Left cardiac atrium (tissue), 4 donors: ENCODE measurements around the gene VWA8. TPM values are rescaled to one million over a fixed set of nuclear protein-coding genes. Genes with fewer than 3 reads are reported as not detected.
A peak's percentile ranks its signal among the peaks of the same experiment; 100 is the strongest.
"Not testable (repeated sequence)": the region's sequence is repeated elsewhere in the genome, so short reads cannot be mapped to it uniquely, and the experiment has no call there.

Experiments
- ATAC-seq, 2 donors: fragments of 200-7000 bp; cut with Tn5 transposase; one replicate each; pipeline ENCODE4 v1.9.1; 2020; ENCODE audit warnings: mild to moderate bottlenecking in 2 of 2, moderate library complexity in 2 of 2
- DNase-seq: peaks from one replicate; pipeline ENCODE4 v3.0.0-alpha.2; 2020
- intact Hi-C, 2 donors: fragments of 100-400 bp; cut with DNase I; formaldehyde crosslinking; loops; one replicate each; pipeline versions ENCODE4 v1.14.1 to v1.15.1; 2022 to 2023
- total RNA-seq, 2 donors: library from RNA; stranded (reverse); fragmentation: NEBNext Ultra II Directional; extraction: Animal tissue kit (Norgen Biotek cat#: 25700); gene quantifications; one replicate each; pipeline ENCODE4 v1.2.1, GENCODE V29; 2021
- donor health status: DM: no; HTN: yes; CAD: no.
- donor health status: DM: no; HTN: yes; CAD: no; lungs with severe emphysema.
- donor health status: DM: yes; HTN: yes; CAD: no.
- donor health status: Dilated cardiomyopathy.

VWA8 gene
- total RNA-seq, 2 donors from 2014 or later: 28.2 to 29.9 TPM

DNA sequence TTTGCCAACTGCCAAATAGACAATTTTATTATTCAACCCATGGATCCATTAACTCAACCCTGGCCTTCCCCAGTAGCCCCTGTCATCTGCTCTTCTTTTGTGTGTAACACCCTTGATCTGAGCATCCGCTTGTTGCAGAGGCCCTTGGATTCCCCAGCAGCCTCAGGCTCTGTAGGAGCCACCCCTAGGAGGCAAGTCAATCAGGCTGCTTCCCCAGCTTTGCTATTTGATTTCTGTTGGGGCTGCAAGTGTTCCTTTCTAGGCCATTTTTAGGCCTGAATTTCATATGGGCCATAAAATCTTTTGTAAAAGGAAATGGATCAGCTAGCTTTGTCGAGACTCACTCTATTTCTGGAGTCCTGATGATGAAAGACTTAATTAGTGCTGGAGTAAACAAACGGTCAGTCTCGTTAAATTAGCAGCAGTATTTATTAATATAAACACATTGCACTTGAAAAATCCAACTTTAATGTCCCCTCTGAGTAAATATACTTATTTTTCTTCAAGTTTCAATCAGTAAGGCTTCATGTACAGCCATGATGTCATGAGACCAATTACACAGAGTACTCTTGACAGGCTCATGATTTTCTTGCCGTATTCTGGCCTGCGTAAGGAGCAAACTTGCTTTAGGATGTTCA, 398.2 kb downstream of the VWA8 start:
- intact Hi-C loops: no loop called here
- DNase-seq (no peak), ATAC-seq (peak in 1 of 2 donors; percentile 30)

DNA sequence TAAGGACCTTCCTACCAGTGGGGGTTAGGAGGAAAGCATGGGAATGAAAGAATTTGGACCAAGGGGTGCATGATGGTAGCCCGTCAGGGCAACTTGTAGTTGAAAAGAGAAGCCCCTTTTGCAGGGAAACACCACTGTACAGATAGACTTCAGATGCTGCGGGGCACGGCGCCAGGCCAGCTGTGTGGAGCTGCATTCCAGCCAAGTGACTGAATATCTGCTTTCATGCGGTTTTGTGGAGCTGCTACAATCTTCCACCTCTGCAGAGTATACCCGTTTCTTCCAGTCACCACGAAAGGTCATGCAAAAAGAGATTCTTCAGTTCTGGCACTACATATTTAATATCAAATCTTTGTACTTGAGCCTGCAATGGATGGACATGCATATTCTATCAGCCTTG, 398.8 kb downstream of the VWA8 start:
- ATAC-seq (peak; percentile 54 to 76), DNase-seq (peak; percentile 45)
- intact Hi-C loops: no loop called here

DNA sequence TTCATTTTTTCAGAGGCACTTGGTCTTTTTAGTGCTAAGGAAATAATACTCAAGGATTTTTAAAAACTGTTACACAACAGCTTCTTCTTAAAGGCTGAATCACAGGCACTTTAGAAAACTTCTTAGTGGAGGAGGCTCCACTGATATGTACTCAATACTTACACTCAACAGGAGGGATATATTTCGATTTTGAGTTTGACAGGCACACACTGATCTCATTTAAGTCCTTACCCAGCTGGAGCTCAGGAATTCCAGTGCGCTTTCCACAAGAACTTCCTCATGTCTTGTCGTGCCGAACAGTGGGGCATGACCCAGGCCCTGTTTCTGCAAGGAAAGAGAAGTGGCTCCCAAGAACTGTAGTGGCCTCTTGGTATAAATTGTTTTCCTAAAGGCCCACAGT, 399.7 kb downstream of the VWA8 start:
- DNase-seq (no peak), ATAC-seq (no peak)
- intact Hi-C loops: no loop called here

DNA sequence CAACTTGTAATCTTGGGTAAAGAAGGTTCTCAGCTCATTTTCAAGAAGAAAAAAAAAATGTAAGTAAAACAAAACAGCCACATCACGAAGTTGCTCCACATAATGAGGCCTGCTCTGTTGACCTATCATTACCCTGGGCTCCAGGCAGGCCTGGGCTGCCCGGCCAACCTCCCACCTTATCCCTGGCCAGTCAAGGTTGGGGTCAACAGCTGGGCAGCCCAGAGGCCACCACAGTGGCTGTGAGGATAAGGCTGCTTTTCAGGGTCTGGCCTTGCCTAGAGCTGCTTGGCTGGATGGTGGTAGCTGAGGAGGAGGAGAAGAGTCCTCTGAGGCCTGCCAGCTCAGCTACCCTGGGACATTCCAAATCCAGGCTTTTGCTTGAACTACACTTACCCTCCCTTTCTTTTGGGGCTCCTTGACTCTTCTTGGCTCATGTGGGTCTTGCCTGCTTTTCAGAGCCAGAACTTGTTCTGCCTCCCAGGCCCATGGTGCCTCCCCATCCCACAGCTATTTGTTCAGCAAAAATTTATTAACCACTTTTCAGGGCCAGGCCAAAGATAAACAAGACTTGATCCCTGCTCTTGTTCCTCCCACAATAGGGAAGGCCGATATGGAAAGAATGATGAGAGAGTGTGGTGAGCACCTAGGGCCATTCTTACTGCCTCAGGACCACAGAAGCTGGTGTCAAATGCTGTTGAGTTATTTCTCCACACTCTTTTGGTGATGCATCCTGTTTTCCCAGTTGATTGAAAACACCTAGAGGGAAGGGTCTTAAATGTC, 401.9 kb downstream of the VWA8 start:
- DNase-seq: no peak
- intact Hi-C loops: no loop called here
- ATAC-seq: peak in 1 of 2 donors; percentile 20

DNA sequence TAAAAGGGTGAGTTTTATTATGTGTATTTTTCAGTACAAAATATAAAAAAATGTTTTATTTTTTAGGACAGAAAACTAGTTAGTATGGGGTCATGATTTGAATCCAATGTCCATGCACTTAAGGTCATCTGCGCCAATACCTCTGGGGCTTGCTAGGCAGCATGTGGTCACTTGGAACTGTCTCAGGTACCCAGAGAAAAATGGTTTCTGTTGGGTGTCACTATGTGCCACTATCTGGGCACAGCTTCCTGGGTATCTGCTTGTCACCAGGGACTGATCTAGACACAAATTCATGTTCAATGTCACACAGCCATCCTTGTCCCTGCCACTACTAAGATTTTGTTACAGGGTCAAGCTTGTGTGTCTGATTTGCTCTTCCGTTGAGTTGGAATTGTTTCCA, 403.2 kb downstream of the VWA8 start:
- no peak for DNase-seq
- intact Hi-C loops: no loop called here
- no peak for ATAC-seq

DNA sequence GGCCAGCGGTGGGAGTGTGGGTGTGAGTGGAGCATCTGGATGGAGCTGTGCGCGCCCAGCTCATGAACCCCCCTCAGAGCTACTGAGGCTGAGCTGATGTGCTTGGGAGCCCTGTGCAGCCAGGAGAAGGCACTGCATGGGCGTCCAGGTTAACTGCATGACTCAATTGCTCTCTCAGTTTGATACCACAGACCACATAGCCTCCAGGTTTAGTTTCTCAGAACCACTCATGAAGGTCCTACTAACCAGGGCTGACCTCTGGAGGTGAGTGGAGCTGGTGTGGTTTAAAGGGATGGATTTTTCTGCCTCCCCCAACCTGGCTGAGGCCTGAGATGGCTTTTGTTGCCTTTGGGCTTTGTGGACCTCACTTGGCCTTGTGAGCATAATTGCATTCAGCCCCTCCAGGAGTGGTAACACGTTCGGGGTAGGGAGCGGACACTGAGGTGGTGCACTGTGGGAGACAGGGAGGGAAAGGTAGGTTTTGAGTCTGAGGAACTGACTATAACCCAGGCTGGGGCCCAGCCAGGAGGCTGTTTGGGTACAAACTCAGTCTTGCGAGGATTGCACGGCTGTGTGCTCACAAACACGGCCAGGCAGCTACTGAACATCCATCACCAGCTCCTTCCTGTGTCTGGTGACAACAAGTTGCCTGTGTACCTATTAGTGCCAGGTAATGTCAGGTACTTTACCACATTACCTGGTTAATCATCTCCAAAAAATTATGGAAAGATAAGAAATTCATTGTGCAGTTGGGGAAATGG, 406.1 kb downstream of the VWA8 start:
- no peak for ATAC-seq

DNA sequence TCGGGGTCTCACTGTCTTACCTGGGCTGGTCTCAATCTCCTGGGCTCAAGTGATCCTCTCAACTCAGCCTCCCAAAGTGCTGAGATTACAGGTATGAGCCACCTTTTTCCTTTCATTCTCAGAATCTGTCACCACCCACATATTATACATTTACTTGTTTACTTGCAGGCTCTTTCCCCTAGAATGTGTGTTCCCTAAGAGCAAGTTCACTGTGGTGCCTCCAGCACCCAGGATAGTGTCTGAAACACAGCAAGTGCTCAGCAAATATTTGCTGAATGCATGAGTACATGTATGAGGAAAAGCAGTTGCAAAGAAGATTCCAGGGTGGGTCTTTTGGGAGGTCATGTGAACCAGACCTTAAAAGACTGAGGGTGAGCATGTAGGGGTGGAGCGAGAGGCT, 406.7 kb downstream of the VWA8 start:
- ATAC-seq (no peak), DNase-seq (no peak)
- intact Hi-C loops: no loop called here

More for the DNA sequence above, 406.1 kb downstream of the VWA8 start:
- intact Hi-C loops: no loop called here
- no peak for DNase-seq

DNA sequence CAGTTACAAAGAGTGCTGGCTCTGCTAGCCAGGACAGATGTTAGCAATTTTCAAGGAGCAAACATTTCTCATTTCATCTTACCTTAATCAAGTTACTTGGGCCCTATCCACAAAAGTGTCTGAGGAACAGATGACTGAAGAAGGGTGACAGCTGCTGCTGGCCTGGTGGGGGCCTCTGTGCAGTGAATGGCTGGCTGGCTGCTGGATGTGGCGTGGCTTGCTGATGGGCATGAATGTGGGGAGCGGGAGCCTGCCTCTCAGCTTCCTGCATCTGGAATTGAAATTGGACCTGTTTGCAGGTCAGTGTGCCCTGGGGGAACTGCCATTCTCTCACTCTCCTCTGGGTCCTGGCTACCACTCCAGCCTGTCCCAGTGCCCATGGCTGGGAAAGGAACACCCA, 408.9 kb downstream of the VWA8 start:
- no peak for ATAC-seq
- intact Hi-C loops: no loop called here
- no peak for DNase-seq

DNA sequence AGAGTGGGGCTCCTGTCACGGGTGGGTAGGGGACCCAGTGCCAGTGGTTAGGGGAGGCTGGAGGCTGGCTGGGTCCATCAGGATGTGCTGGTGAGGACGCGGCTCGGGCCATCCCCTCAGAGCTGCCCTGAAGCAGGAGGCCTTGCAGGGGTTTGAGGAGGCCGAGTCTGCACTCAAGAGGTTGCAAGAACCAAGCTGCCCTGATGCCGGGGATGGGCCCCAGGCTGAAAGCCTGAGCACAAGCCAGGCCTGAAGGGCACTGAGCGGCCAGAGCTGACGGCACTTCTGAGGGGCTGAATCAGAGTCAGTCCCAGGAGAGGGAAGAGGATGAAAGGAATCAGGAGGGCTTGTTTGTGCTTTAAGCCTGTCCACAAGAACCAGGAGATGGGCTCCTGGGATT, 410.6 kb downstream of the VWA8 start:
- intact Hi-C loops: no loop called here
- no peak for DNase-seq
- ATAC-seq: no peak

DNA sequence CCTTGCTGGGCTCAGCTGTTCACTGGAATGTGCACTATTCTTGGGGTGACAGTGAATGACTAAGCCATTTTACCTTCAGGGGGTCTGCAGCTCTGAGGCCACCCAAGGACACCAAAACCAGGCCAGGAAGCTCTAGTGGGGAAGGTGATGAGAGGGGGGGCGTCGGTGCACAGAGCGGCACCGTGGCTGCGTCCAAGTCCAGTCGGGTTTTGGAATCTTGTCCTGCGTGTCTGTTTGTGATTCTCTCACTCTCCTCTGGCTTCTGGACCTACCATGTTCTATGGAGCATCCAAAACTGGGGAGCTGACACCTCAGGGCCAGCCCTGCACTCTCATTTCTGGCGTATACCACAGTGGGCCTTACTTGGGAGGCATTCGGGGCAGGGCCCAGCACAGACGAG, 411.4 kb downstream of the VWA8 start:
- intact Hi-C loops: no loop called here
- DNase-seq (no peak), ATAC-seq (no peak)

DNA sequence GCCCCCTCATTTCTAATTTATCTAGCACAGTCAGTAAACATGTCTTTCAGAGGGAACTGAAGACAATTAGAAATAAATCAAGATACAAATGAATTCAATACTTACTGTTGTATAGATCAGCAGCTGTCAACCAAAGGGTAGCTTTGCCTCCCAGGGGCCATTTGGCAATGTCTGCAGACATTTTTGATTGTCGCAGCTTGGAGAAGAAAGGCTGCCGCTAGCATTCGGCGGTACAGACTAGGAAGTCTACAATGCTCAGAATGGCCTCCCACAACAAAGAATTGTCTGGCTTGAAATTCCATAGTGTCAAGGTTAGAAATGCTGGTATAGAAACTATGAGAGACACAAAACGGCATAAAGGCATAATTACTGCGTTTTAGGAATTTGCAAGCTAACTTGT, 412.0 kb downstream of the VWA8 start:
- DNase-seq (no peak), ATAC-seq (no peak)
- intact Hi-C loops: no loop called here

DNA sequence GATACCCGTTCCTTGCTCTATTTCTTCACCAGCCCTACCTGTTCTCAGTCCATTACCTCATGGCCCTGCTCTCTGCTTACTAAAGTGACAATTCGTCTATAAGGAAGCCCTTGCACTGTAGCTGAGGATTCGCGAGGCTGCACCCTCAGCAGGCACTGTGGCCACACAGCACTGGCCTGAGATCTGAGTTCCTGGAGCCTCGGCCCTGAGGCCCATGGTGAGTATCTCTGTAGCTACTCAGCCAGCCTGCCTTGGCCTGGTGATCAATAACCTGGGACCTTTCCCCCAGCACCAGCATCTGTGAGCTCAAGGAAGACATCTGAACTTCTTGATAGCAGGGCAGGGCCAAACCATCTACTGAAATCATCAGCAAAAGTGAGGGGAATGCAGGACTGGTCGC, 412.9 kb downstream of the VWA8 start:
- intact Hi-C loops: no loop called here
- no peak for DNase-seq
- ATAC-seq: no peak

DNA sequence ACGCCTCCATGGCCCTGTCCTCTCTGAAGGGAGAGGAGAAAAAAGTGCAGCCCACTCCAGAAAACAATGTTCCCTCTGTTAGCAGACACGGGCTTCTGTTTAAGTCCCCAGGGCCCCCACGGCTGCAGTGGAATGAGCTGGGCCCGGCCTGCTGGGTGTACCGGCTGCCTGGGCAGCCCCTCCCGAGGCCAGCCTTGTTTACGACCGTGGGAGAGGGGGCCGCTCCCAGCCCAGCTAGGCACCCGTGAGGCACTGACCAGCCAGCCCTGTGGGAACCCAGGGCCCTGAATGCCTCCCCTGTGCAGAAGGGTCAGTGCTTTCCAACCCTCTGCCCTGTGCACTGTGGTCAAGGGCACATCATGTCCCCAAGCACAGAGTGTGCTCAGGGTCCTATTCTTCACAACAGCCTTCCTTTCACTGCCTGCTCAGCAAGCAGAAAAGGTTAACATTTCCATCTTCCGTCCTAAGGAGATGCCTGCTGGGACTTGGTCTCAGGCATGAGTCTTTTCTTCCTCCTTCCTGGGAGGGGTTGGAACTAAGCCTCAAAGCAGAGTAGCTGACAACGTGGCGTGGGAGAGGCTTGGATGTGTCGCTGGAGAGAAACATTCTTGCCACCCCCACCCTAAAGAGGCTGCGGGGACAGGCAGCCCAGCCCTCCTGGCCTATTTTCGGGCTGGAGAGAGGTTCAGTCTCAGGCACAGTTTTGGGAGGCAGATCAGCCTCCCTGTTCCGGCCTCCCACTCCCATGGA, 413.5 kb downstream of the VWA8 start:
- peak; percentile 64 to 85 for ATAC-seq
- intact Hi-C loops: no loop called here
- DNase-seq: no peak

DNA sequence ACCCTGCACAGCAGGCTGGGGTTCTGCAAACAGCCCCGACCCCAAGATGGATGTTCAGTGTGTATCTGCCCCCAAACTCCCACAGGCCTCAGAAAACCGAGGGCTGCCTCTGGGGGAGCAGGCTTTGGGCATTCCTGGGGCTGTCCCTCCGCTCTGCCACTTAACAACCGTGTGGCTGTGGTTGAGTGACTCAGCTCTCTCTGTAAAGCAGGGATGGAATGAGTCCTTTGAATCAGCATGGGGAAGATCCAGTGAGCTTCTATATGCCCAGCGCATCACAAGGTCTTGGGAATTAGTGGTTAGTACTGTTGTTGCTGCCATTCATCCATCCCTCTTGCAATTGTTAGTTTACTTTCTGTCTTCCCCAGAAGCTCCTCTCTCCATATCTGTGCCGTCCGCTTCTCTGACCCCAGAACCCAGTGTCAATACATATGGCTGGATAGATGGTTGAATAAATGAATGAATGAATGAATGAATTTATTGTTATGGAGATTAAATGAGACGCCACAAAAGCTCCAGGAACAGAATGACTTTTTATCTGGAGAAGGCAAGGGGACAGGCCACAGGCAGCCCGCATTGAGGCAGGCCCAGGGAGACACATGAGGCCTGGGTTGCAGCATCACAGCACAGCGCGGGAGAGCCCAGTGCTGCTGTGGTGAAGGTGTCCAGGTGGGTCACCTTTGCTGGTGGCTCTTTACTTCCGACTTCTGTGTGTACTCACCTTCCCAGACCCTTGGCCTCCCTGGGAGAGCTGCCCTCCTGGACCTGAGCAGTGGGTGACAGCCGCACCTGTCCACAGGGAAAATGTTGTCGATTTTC, 414.3 kb downstream of the VWA8 start:
- ATAC-seq (no peak), DNase-seq (no peak)
- intact Hi-C loops: no loop called here

DNA sequence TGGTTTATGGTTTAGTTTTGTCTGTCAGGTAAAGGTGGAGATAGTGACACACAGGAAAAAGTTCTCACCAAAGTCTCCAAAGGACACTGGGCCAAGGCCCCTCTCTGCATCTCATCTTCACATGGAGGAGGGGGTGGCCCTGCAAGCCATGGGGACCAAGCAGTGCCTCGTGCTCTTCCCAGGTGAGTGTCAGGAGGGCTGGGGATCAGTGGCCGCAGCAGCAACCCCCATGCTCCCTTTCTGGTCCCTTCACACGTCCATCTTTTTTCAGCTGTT, 415.5 kb downstream of the VWA8 start:
- DNase-seq (no peak), ATAC-seq (no peak)
- intact Hi-C loops: no loop called here

DNA sequence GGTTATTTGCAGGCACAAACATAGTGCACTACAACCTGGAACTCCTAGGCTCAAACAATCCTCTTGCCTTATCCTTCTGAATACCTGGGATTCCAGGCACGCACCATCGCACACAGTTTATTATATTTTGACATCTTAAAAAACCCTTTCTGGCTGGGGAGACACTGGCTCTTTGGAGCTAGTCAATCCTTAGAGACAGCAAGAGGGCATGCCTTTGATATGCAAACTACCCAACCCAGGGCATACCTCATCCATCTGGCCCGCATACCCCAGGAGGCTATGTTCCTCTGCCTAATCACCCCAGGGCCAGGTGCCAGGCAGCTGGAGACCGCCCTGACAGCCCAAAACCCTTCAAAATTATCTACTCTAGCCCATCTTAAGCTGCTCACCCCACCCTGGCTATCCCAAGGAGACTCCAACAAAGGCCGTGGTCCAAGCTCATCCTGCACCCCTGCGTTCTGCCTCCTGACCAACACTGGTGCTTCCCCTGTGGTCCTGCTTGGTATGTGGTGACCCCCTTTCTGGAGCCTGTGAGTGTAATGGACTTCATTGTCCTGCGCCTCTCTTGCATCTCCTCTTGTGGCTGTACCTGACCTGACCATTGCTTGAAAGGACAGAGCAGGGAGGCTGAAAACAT, 417.1 kb downstream of the VWA8 start:
- intact Hi-C loops: no loop called here

DNA sequence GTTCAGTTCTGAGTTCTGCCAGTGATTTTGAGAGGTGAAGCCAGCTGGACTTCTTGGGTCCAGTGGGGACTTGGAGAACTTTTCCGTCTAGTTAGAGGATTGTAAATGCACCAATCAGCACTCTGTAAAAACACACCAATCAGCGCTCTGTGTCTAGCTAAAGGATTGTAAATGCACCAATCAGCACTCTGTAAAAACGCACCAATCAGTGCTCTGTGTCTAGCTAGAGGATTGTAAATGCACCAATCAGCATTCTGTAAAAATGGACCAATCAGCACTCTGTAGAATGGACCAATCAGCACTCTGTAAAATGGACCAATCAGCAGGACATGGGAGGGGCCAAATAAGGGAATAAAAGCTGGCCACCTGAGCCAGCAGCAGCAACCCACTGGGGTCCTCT, 418.1 kb downstream of the VWA8 start:
- ATAC-seq, DNase-seq, intact Hi-C loops: not testable (repeated sequence)

More for the DNA sequence above, 417.1 kb downstream of the VWA8 start:
- DNase-seq (no peak), ATAC-seq (no peak)

DNA sequence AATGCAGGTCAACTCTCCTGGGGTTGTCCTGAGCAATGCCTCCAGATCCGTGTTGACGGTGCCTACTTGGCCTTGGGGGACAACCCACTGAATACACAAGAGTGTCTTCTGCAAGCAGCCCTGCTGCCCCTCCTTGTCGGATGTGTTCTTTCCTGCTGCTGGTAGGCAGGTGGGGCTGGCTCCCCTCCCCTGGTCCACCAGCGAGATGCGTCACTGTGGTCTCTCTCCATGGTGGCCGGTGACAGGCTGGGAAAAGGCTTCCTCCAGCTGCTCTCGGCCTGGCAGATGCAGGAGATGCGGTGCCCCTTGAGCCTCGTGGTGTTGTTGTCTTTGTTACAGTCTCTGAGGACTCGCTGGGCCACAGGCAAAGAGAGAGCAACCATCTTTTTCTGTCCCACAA, 418.6 kb downstream of the VWA8 start:
- intact Hi-C loops: no loop called here
- DNase-seq (no peak), ATAC-seq (no peak)
